GM19193 (cell line): Measurements from ENCODE around the gene CDH18.

Source experiments
- POLR2A ChIP-seq: IDR thresholded peaks from 4 replicates; pipeline ENCODE4 v1.6.1; 2011; ENCODE audit not compliant: insufficient read depth, insufficient read length; ENCODE audit errors: extremely low read depth

Gene CDH18

DNA sequence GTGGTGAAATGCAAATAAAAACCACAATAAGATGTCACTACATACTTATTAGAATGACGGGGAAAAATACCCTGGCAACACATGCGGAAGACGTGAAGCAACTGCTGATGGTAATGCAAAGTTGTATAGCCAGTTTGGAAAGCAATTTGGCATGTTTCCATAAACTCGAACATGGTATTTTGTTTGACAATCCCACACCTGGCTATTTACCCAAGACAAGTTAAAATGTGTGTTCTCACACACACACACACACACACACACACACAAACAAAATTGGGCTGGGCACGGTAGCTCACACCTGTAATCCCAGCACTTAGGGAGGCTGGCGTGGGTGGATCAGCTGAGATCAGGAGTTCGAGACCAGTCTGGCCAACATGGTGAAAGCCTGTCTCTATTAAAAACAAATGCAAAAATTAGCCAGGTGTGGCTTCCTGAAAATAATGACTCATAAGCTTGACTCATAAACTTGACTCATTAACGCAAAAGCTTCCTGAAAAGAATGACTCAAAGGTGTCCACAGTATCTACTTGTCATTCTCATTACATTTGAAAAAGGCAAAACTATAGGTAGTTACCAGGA, 456.5 kb downstream of the CDH18 start:
- no peak for TF ChIP-seq POLR2A

- TF ChIP-seq POLR2A: no peak
Observed at GRCh38 chr5:19519448-19519847, 468.6 kb downstream of the CDH18 start.

DNA sequence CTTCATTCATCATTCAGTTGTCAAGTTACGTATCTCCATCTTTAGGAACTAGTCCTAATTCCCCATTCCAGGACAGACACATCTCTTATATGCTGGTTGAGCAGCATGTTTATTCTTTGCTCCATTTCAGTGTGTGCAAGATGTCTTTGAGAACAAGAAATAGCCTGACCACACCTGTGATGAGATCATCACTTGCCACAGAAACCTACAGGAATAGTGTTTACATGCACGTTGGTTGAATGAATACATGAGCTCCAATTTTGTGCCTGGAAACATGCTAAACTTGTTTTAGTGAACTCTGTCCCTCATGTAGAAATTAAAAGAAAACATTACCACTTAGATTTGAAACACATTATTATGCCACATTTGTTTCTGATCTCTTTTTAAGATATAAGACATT, 489.1 kb downstream of the CDH18 start:
- no peak for TF ChIP-seq POLR2A

DNA sequence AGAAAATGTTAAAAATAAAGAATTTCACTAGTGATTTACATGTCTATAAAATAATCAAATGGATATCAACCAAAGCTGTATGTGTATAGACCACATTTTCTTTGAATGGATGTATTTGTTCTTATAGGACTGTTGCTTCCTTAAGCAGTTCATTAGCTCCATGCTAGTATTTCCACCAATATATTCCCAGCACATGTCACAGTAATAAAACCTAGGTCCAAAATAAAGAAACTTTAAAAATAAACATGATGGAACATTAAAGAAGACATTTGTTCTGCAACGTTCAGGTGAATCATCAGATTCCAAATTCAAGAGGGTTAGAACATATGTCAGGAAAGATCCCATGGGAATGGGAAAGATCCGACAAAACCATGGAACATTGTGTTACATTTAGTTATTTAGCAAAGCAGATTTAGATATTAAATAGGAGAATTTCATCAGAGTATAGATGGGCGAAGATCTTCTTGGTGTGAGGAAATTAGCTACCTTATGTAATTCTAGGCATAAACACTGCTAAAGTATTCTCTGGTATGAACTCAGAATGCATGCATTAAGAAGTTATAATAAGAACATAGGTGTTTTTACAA, 490.7 kb downstream of the CDH18 start:
- no peak for TF ChIP-seq POLR2A

DNA sequence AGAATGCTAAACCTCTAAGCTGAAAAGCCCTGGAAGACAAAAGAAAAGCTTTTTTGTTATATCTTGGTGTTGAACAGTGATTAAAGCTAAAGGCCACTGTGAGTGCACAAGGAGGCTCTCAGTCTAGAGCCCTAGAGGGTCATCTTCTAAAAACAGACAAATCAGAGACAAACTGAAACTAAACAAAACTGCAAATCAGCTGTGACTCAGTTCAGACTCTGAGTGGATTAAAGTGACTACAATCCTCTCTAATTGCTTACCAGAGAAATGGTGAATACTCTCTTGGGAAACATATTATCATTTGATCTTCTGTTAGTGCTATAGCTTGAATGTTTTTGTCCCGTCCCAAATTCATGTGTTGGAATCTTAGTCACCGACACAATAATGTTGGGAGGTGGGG, 491.9 kb downstream of the CDH18 start:
- TF ChIP-seq POLR2A: no peak

DNA sequence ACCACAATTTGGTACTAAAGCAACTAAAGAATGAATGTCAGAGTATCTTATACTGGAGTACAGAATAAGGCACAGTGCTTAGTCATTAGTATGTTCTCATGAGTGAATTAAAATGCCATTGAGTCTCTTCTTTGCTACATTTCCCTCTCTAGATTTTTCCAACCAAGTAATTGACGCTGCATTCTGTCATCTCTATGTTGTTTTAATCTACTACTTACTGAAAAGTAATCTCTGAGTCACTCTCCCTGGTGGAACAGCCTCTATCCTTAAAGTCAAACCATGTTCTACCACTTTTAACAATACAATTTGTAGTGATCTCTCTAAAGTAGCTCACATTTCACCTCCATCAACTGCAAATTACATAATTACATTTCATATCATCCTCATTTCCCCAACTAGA, 495.1 kb downstream of the CDH18 start:
- TF ChIP-seq POLR2A: no peak

GRCh38 chr5:19488786-19489185, 499.2 kb downstream of the CDH18 start:
- no peak for TF ChIP-seq POLR2A

- no peak for TF ChIP-seq POLR2A
Observed at GRCh38 chr5:19487480-19487879, 500.5 kb downstream of the CDH18 start.

DNA sequence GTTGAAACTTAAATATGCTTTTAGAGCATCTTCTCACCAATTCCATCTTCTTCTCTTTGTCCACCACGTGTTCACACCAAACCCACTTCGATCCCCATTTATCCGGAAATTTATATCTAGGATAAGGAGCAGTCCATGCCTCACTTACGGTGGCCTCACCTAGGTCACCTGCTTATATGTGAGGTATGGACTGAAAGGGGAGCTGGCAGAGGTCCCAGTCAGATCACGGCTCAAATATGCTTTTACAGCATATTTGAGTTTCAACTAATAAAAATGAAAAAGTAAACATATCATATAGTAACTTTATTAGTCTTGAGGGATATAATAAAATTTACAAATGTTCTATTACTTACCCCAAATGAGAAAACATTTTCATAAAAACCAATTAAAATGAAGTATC, 508.4 kb downstream of the CDH18 start:
- no peak for TF ChIP-seq POLR2A

DNA sequence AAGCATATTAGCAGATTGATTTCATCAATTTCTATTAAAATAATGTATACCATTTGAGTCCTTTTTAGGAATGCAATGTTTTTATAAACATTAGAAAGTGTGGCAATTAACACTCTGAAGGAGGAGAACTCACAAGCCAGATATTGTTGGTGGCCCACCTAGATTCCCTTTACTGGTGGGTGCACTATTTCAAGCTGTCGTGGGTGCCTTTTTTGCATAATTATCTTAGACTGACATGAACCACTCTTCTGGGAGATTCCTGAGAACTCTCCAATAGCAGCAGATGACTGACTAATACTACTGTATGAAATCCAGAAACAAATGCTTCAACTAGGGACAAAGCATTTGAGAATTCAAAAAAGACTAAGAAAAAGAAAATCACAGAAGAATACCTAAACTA, 526.0 kb downstream of the CDH18 start:
- no peak for TF ChIP-seq POLR2A

DNA sequence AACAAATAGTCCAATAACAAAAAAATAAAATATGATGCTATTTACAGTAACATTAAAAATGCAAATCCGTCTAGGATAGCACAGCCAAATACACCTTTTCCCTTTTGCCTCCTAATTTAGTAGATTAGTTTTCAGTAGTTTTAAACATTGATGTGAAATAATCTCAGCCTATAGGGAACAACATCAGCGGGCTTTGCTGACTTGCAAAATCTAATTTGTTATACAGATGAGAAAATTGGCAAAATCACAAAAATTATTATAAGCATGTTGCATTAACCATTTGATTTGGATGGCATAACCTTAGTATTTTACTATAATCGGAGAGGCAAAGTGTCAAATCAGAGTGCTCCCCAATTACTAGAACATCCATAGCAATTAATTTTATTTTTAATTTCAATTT, 563.5 kb downstream of the CDH18 start:
- no peak for TF ChIP-seq POLR2A
